Panc1 (cell line): ENCODE measurements around the gene SUPT3H. TPM values are rescaled to one million over a fixed set of nuclear protein-coding genes. Genes with fewer than 3 reads are reported as not detected.

Experiments used
- ATAC-seq: fragments of 200-7000 bp; cut with Tn5 transposase; 2 replicates; pipeline ENCODE4 v1.9.1; 2020; ENCODE audit warnings: mild to moderate bottlenecking, moderate library complexity
- BruUV-seq: library from RNA; stranded (reverse); fragments of 400-500 nt; replicated peaks from 2 replicates; lab custom pipeline; 2021; lab: Mats Ljungman, UMichigan
- CTCF ChIA-PET: fragments of 300-600 bp; sonication (Branson Sonifier 250); formaldehyde crosslinking; loops from one replicate; lab custom pipeline; 2022; ENCODE audit warnings: antibody characterized with exemption; lab: Charles Lee
- POLR2A ChIA-PET: fragments of 300-600 bp; sonication (Branson Sonifier 250); formaldehyde crosslinking; loops from one replicate; lab custom pipeline; 2022; ENCODE audit warnings: antibody characterized with exemption; lab: Charles Lee
- DNase-seq: peaks from one replicate; pipeline ENCODE4 v3.0.0-alpha.2; 2010; ENCODE audit warnings: low read depth, low spot score
- H3K27ac ChIP-seq: 2 replicates; pipeline ENCODE4 v1.5.1; 2011; ENCODE audit warnings: mild to moderate bottlenecking, low read length, inconsistent platforms
- H3K27me3 ChIP-seq: fragments of 200-500 bp; sonication (Bioruptor generic); 2 replicates; pipeline ENCODE4 v1.6.0; 2014; ENCODE audit warnings: low read length, inconsistent platforms; ENCODE audit not compliant: control insufficient read depth, insufficient read depth
- H3K36me3 ChIP-seq: fragments of 200-500 bp; sonication (Bioruptor generic); 2 replicates; pipeline ENCODE4 v1.5.1; 2014; ENCODE audit warnings: inconsistent platforms, mild to moderate bottlenecking, low read length, moderate library complexity; ENCODE audit not compliant: control insufficient read depth, insufficient read depth
- H3K4me1 ChIP-seq: 2 replicates; pipeline ENCODE4 v1.5.1; 2011; ENCODE audit warnings: inconsistent platforms, mild to moderate bottlenecking, low read length, moderate library complexity; ENCODE audit not compliant: control insufficient read depth, insufficient read depth
- H3K4me3 ChIP-seq, 2 experiments: 2 replicates each; pipeline ENCODE4 v1.5.1; 2011 to 2012; ENCODE audit warnings: low read depth in 2 of 2, low read length in 2 of 2, mild to moderate bottlenecking in 2 of 2, inconsistent platforms in 1 of 2, moderate library complexity in 1 of 2
- H3K9me3 ChIP-seq: fragments of 200-500 bp; sonication (Bioruptor generic); 2 replicates; pipeline ENCODE4 v1.5.1; 2014; ENCODE audit warnings: low read depth, mild to moderate bottlenecking, inconsistent platforms, low read length, moderate library complexity; ENCODE audit not compliant: control insufficient read depth, insufficient read depth
- POLR2AphosphoS5 ChIP-seq: IDR thresholded peaks from 2 replicates; pipeline ENCODE4 v1.6.1; 2012; ENCODE audit warnings: mild to moderate bottlenecking, low read depth, low read length, moderate library complexity
- REST ChIP-seq, 2 experiments: IDR thresholded peaks; 2 replicates each; pipeline ENCODE4 v1.6.1; 2011 to 2012; ENCODE audit warnings: low read depth in 2 of 2, control low read depth in 1 of 2, low read length in 1 of 2, mild to moderate bottlenecking in 1 of 2, moderate library complexity in 1 of 2; ENCODE audit not compliant: insufficient read depth in 1 of 2
- SIN3A ChIP-seq: IDR thresholded peaks from 2 replicates; pipeline ENCODE4 v1.6.1; 2012; ENCODE audit warnings: low read depth, mild to moderate bottlenecking, low read length, moderate library complexity, borderline replicate concordance; ENCODE audit not compliant: insufficient read depth
- TCF7L2 ChIP-seq: IDR thresholded peaks from 2 replicates; pipeline ENCODE4 v1.6.1; 2011; ENCODE audit warnings: mild to moderate bottlenecking, low read depth, low read length, inconsistent platforms
- in situ Hi-C: cut with HindIII; loops from 2 replicates; pipeline ENCODE4 v1.10.0; 2016; ENCODE audit warnings: low sequenced_read_pairs, low pct_unique_long_range_greater_than_20kb
- intact Hi-C: fragments of 100-400 bp; cut with micrococcal nuclease; formaldehyde crosslinking; loops from one replicate; pipeline ENCODE4 v1.10.0; 2022; ENCODE audit not compliant: unreplicated experiment
- total RNA-seq: library from RNA; stranded (reverse); gene quantifications from one replicate; pipeline ENCODE4 v1.2.1, GENCODE V29; 2021; ENCODE audit not compliant: unreplicated experiment
- TF ChIP-seq, protein P1 (sequence below): fragments of 450-650 bp; IDR thresholded peaks from 2 replicates; pipeline ENCODE4 v1.5.1; 2017; ENCODE audit warnings: mild to moderate bottlenecking

SUPT3H gene
- total RNA-seq, 1 experiment from 2014 or later = 11.0 TPM

- no TSS peak for BruUV-seq
- no peaks in the 10 kb centered on the region for H3K27me3 ChIP-seq
- H3K4me1 ChIP-seq = no peaks in the 10 kb centered on the region
- ChIA-PET POLR2A (no interaction called here), CTCF (no interaction called here)
- no peak overlapping the region for H3K4me3 ChIP-seq
- TF ChIP-seq SIN3A = no peak
- no peak for TF ChIP-seq POLR2AphosphoS5
- no peak for TF ChIP-seq TCF7L2
- H3K36me3 ChIP-seq = no peaks in the 10 kb centered on the region
- in situ Hi-C loops (no loop called here), intact Hi-C loops (no loop called here)
- H3K27ac ChIP-seq = no peak overlapping the region
- DNase-seq (no peak), ATAC-seq (no peak)
- H3K9me3 ChIP-seq = peaks cover 5% of the 10 kb centered on the region; the same call in 1 of the 2 replicates
Measured at GRCh38 chr6:45082091-45082490, 295.6 kb downstream of the SUPT3H start.

GRCh38 chr6:45081634-45082033 is 296.1 kb downstream of the SUPT3H start:
- ChIA-PET POLR2A (no interaction called here), CTCF (no interaction called here)
- no TSS peak for BruUV-seq
- no peaks in the 10 kb centered on the region for H3K27me3 ChIP-seq
- DNase-seq (no peak), ATAC-seq (no peak)
- H3K4me1 ChIP-seq = no peaks in the 10 kb centered on the region
- no peak overlapping the region for H3K4me3 ChIP-seq
- intact Hi-C loops (no loop called here), in situ Hi-C loops (no loop called here)
- H3K27ac ChIP-seq = no peak overlapping the region
- no peak for TF ChIP-seq POLR2AphosphoS5
- no peak for TF ChIP-seq TCF7L2
- TF ChIP-seq, protein P1, sequence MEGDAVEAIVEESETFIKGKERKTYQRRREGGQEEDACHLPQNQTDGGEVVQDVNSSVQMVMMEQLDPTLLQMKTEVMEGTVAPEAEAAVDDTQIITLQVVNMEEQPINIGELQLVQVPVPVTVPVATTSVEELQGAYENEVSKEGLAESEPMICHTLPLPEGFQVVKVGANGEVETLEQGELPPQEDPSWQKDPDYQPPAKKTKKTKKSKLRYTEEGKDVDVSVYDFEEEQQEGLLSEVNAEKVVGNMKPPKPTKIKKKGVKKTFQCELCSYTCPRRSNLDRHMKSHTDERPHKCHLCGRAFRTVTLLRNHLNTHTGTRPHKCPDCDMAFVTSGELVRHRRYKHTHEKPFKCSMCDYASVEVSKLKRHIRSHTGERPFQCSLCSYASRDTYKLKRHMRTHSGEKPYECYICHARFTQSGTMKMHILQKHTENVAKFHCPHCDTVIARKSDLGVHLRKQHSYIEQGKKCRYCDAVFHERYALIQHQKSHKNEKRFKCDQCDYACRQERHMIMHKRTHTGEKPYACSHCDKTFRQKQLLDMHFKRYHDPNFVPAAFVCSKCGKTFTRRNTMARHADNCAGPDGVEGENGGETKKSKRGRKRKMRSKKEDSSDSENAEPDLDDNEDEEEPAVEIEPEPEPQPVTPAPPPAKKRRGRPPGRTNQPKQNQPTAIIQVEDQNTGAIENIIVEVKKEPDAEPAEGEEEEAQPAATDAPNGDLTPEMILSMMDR = no peak
- no peak for TF ChIP-seq SIN3A
- no peak for TF ChIP-seq REST (IDR thresholded peaks at IDR 0.05; ENCODE audit: insufficient read depth in 1 of 2, low read depth in 2 of 2, low read length in 1 of 2)
- H3K36me3 ChIP-seq = no peaks in the 10 kb centered on the region
- H3K9me3 ChIP-seq = peaks cover 5% of the 10 kb centered on the region; the same call in 1 of the 2 replicates

DNA sequence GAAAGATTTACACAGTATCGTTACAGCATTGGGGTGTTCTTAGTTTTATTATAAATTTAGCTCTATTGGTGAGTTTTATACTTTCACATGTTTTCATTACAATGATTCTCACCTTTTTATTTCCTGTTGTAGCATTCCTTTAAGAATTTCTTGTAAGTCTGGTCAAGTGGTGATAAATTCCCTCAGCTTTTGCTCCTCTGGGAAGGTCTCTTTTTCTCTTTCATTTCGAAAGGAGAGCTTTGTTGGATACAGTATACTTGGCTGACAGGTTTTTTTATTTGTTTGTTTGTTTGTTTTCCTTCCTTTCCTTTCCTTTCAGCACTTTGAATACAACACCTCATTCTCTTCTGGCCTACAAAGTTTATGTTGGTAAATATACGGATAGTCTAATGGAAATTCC is 299.3 kb downstream of the SUPT3H start:
- in situ Hi-C loops (no loop called here), intact Hi-C loops (no loop called here)
- DNase-seq (no peak), ATAC-seq (no peak)
- ChIA-PET CTCF (no interaction called here), POLR2A (no interaction called here)
- H3K4me3 ChIP-seq = no peak overlapping the region
- no peak overlapping the region for H3K27ac ChIP-seq
- H3K9me3 ChIP-seq = peaks cover 5% of the 10 kb centered on the region; the same call in 1 of the 2 replicates
- H3K27me3 ChIP-seq = no peaks in the 10 kb centered on the region
- no peaks in the 10 kb centered on the region for H3K36me3 ChIP-seq
- TF ChIP-seq TCF7L2 (no peak), REST (IDR thresholded peaks at IDR 0.05; ENCODE audit: insufficient read depth in 1 of 2, low read depth in 2 of 2, low read length in 1 of 2) (no peak), SIN3A (no peak), POLR2AphosphoS5 (no peak)
- TF ChIP-seq, protein P1 = no peak
- BruUV-seq = no TSS peak
- no peaks in the 10 kb centered on the region for H3K4me1 ChIP-seq
